Smooth muscle cell (in vitro differentiated cells): ENCODE measurements around the gene CLDN24. TPM values are rescaled to one million over a fixed set of nuclear protein-coding genes. Genes with fewer than 3 reads are reported as not detected.

Experiments
- DNase-seq: peaks from one replicate; lab custom pipeline; 2025; ENCODE audit not compliant: unreplicated experiment; lab: John Stamatoyannopoulos, UW
- H2AFZ ChIP-seq: fragments of 200-600 bp; sonication (generic); 2 replicates; pipeline ENCODE4 v1.6.0; 2016; ENCODE audit warnings: antibody characterized with exemption, low read depth, mild to moderate bottlenecking
- H3F3A ChIP-seq: fragments of 200-600 bp; sonication (generic); 2 replicates; pipeline ENCODE4 v1.6.0; 2017; ENCODE audit warnings: antibody characterized with exemption, low read depth
- H3K27ac ChIP-seq: fragments of 200-600 bp; sonication (generic); 2 replicates; pipeline ENCODE4 v1.5.1; 2016; ENCODE audit warnings: low read depth, mild to moderate bottlenecking
- H3K27me3 ChIP-seq: fragments of 200-600 bp; sonication (generic); 2 replicates; pipeline ENCODE4 v1.6.1; 2016; ENCODE audit warnings: low read depth, mild to moderate bottlenecking
- H3K36me3 ChIP-seq: fragments of 200-600 bp; sonication (generic); 2 replicates; pipeline ENCODE4 v1.5.1; 2016; ENCODE audit warnings: low read depth
- H3K4me1 ChIP-seq: fragments of 200-600 bp; sonication (generic); 2 replicates; pipeline ENCODE4 v1.5.1; 2016; ENCODE audit warnings: low read depth
- H3K4me2 ChIP-seq: fragments of 200-600 bp; sonication (generic); 2 replicates; pipeline ENCODE4 v1.6.0; 2016; ENCODE audit warnings: mild to moderate bottlenecking
- H3K4me3 ChIP-seq: fragments of 200-600 bp; sonication (generic); 2 replicates; pipeline ENCODE4 v1.5.1; 2016; ENCODE audit warnings: mild to moderate bottlenecking
- H3K79me2 ChIP-seq: fragments of 200-600 bp; sonication (generic); 2 replicates; pipeline ENCODE4 v1.6.0; 2016; ENCODE audit warnings: low read depth, mild to moderate bottlenecking
- H3K9ac ChIP-seq: fragments of 200-600 bp; sonication (generic); 2 replicates; pipeline ENCODE4 v1.6.0; 2016; ENCODE audit warnings: low read depth
- H3K9me3 ChIP-seq: fragments of 200-600 bp; sonication (generic); replicated peaks from 2 replicates; pipeline ENCODE4 v1.5.1; 2016; ENCODE audit warnings: low read depth
- H4K20me1 ChIP-seq: fragments of 200-600 bp; sonication (generic); 2 replicates; pipeline ENCODE4 v1.6.0; 2016; ENCODE audit warnings: low read depth
- whole genome bisulfite sequencing: methylation state at CpG from one replicate; pipeline ENCODE4 v1.1.7; 2016; ENCODE audit warnings: low lambda C conversion rate; 5-methylcytosine and 5-hydroxymethylcytosine counted together
- polyA plus RNA-seq: library from polyadenylated mRNA; unstranded; fragments of >200 nt; fragmentation: Nextera tagmentation; extraction: Ambion mirVana; gene quantifications from 2 replicates; pipeline ENCODE4 v1.2.1, GENCODE V29; 2016
- total RNA-seq: library from RNA; depleted of rRNA; stranded (reverse); fragments of >200 nt; gene quantifications from 2 replicates; pipeline ENCODE4 v1.2.3, GENCODE V29; 2014
- TF ChIP-seq, protein P1 (sequence below): fragments of 200-600 bp; sonication (generic); IDR thresholded peaks from 2 replicates; pipeline ENCODE4 v1.5.1; 2017; ENCODE audit warnings: borderline replicate concordance, mild to moderate bottlenecking, antibody characterized with exemption; ENCODE audit not compliant: insufficient read depth, poor library complexity, severe bottlenecking

The CLDN24 gene
- total and polyA plus RNA-seq, 2 experiments from 2014 or later = not detected

DNA sequence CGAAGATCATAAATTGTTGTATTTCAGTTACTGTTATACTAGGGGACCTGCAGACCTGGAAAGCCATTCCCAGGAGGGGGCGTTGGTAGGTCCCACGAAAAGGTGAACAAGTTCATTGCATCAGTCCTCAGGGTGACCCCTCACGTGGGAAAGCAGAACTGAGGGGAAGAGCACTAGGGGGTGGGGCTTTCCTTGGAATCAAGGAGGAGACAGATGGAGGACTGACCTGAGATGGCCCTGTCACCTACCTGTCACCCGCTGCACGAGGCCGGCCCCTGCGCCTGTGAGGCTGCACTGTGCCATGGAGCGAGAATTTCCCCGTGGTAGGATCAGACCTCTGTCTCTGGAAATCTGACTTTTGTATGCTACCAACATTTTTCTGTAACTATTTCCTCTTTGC, 41.8 kb upstream of the CLDN24 start:
- Histone ChIP-seq H3K27me3 (no peaks in the 10 kb centered on the region), H3K27ac (no peak overlapping the region), H3K4me1 (no peaks in the 10 kb centered on the region), H2AFZ (no peak overlapping the region), H3K36me3 (no peaks in the 10 kb centered on the region), H3K79me2 (no peaks in the 10 kb centered on the region), H3K9ac (no peak overlapping the region), H3K4me2 (no peak overlapping the region), H3K4me3 (no peak overlapping the region), H3K9me3 (no peaks in the 10 kb centered on the region), H4K20me1 (no peaks in the 10 kb centered on the region), H3F3A (no peaks in the 10 kb centered on the region)
- 73% methylated on average over 10 of the region's 10 CpGs for WGBS
- no peak for DNase-seq
- TF ChIP-seq, protein P1, sequence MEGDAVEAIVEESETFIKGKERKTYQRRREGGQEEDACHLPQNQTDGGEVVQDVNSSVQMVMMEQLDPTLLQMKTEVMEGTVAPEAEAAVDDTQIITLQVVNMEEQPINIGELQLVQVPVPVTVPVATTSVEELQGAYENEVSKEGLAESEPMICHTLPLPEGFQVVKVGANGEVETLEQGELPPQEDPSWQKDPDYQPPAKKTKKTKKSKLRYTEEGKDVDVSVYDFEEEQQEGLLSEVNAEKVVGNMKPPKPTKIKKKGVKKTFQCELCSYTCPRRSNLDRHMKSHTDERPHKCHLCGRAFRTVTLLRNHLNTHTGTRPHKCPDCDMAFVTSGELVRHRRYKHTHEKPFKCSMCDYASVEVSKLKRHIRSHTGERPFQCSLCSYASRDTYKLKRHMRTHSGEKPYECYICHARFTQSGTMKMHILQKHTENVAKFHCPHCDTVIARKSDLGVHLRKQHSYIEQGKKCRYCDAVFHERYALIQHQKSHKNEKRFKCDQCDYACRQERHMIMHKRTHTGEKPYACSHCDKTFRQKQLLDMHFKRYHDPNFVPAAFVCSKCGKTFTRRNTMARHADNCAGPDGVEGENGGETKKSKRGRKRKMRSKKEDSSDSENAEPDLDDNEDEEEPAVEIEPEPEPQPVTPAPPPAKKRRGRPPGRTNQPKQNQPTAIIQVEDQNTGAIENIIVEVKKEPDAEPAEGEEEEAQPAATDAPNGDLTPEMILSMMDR = no peak

DNA sequence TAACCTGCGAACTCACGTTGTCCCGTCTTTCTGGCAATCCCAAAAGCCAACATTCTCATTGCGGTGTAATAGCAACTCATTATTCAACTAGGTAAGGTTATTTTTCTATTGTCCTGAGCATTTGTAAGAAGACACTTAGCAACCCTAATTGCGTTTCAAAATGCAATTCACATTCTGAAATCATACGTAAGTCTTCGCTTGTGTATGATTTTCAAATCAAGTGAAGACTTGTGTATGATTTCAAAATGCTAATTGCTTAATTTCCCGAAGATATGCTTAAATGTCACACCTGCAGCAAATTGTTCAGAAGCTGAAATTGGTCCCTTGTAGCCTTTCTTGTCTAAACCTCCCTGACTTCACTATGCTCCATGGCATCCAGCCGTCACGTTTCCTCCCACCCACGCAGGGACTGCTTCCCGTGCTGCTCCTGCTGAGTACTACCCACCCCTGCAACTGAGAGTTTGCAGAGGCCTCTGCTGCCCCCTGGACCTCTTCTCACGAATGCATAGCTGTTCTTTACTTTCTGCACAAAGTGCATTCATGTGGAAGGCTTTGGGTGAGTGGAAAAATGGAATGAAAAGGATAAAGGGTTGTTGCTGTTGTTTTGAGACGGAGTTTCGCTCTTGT, 40.8 kb upstream of the CLDN24 start:
- 64% methylated on average over 15 of the region's 15 CpGs for WGBS
- Histone ChIP-seq H3K9ac (no peak overlapping the region), H3K79me2 (no peaks in the 10 kb centered on the region), H4K20me1 (no peaks in the 10 kb centered on the region), H3F3A (no peaks in the 10 kb centered on the region), H3K36me3 (no peaks in the 10 kb centered on the region), H3K9me3 (no peaks in the 10 kb centered on the region), H3K4me3 (no peak overlapping the region), H3K27ac (no peak overlapping the region), H3K4me1 (no peaks in the 10 kb centered on the region), H3K4me2 (no peak overlapping the region), H3K27me3 (no peaks in the 10 kb centered on the region), H2AFZ (no peak overlapping the region)
- TF ChIP-seq, protein P1 = peak; percentile 21
- no peak for DNase-seq

DNA sequence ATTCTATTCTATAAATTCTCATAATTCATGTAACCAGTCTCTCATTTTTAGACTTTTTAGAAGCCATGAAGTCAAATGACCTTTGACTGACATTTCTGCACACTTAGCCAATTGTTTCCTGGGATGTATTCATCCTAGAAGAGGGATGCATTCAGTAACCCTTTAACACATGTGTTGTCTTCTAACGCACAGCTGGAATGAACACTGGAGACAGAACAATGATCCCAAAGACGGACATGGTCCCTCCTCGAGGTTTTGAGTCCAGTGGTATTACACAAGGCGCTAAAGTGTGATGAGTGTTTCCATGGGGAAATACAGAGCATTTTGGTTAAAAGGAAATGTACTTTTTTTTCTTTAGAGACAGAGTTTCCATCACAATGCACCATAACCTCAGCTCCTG, 39.8 kb upstream of the CLDN24 start:
- H2AFZ ChIP-seq = no peak overlapping the region
- DNase-seq = no peak
- H3K27ac ChIP-seq = no peak overlapping the region
- no peaks in the 10 kb centered on the region for H3K36me3 ChIP-seq
- no peaks in the 10 kb centered on the region for H3K27me3 ChIP-seq
- no peaks in the 10 kb centered on the region for H3K79me2 ChIP-seq
- no peaks in the 10 kb centered on the region for H3K9me3 ChIP-seq
- no peak overlapping the region for H3K4me3 ChIP-seq
- H3K4me2 ChIP-seq = no peak overlapping the region
- H3K4me1 ChIP-seq = no peaks in the 10 kb centered on the region
- no peak overlapping the region for H3K9ac ChIP-seq
- TF ChIP-seq, protein P1 = no peak
- WGBS = 97% methylated on average over 4 of the region's 4 CpGs
- no peaks in the 10 kb centered on the region for H4K20me1 ChIP-seq
- no peaks in the 10 kb centered on the region for H3F3A ChIP-seq
